ENCODE results near the gene NEDD9.

NEDD9 gene

GRCh38 chr6:11255610-11256009 is 23.1 kb upstream of the NEDD9 start:
- TF ChIP-seq FOXM1 (IDR thresholded peaks at IDR 0.05; ENCODE audit: borderline replicate concordance, low read depth) = no peak
- TF ChIP-seq MAX (IDR thresholded peaks at IDR 0.05) = no peak
- TF ChIP-seq TEAD4 (IDR thresholded peaks at IDR 0.05) = no peak
- TF ChIP-seq CEBPB (IDR thresholded peaks at IDR 0.05) = no peak
- TF ChIP-seq TCF12 (IDR thresholded peaks at IDR 0.05; ENCODE audit: low read depth) = no peak
- no peak for TF ChIP-seq REST (IDR thresholded peaks at IDR 0.05; ENCODE audit: low read depth)
- TF ChIP-seq TAF1 (IDR thresholded peaks at IDR 0.05; ENCODE audit: low read depth) = no peak

- TF ChIP-seq NFIC (IDR thresholded peaks at IDR 0.05) (no peak), ZBTB7A (IDR thresholded peaks at IDR 0.05; ENCODE audit: low read depth) (no peak), FOXM1 (IDR thresholded peaks at IDR 0.05; ENCODE audit: borderline replicate concordance, low read depth) (no peak), YY1 (IDR thresholded peaks at IDR 0.05; ENCODE audit: low read depth) (no peak), EP300 (IDR thresholded peaks at IDR 0.05; ENCODE audit: borderline replicate concordance) (no peak), MAX (IDR thresholded peaks at IDR 0.05) (no peak), TAF1 (IDR thresholded peaks at IDR 0.05; ENCODE audit: low read depth) (no peak), REST (IDR thresholded peaks at IDR 0.05; ENCODE audit: low read depth) (no peak), TEAD4 (IDR thresholded peaks at IDR 0.05) (no peak), USF1 (IDR thresholded peaks at IDR 0.05) (no peak), TCF12 (IDR thresholded peaks at IDR 0.05; ENCODE audit: low read depth) (no peak), RAD21 (IDR thresholded peaks at IDR 0.05; ENCODE audit: low read depth) (no peak), CREB1 (IDR thresholded peaks at IDR 0.05; ENCODE audit: low read depth) (no peak), EGR1 (IDR thresholded peaks at IDR 0.05) (no peak), CEBPB (IDR thresholded peaks at IDR 0.05) (no peak)
Observed at GRCh38 chr6:11253594-11253993, 21.1 kb upstream of the NEDD9 start.

GRCh38 chr6:11251553-11252360 is 19.3 kb upstream of the NEDD9 start:
- TF ChIP-seq TCF12 (IDR thresholded peaks at IDR 0.05; ENCODE audit: low read depth) (no peak), NFIC (IDR thresholded peaks at IDR 0.05) (peak; percentile 68), FOXM1 (IDR thresholded peaks at IDR 0.05; ENCODE audit: borderline replicate concordance, low read depth) (no peak)

GRCh38 chr6:11250108-11250507 is 17.6 kb upstream of the NEDD9 start:
- TF ChIP-seq REST (IDR thresholded peaks at IDR 0.05; ENCODE audit: low read depth) (no peak), FOXM1 (IDR thresholded peaks at IDR 0.05; ENCODE audit: borderline replicate concordance, low read depth) (no peak), TEAD4 (IDR thresholded peaks at IDR 0.05) (no peak), EP300 (IDR thresholded peaks at IDR 0.05; ENCODE audit: borderline replicate concordance) (no peak)

- TF ChIP-seq USF1 (IDR thresholded peaks at IDR 0.05) (peak; percentile 86), TCF12 (IDR thresholded peaks at IDR 0.05; ENCODE audit: low read depth) (no peak)
Observed at GRCh38 chr6:11248974-11249761, 16.7 kb upstream of the NEDD9 start.

Measured in Ishikawa (cell line).